H1 (cell line): ENCODE measurements around the gene NIN. TPM values are rescaled to one million over a fixed set of nuclear protein-coding genes. Genes with fewer than 3 reads are reported as not detected.

Experiments used
- CTCF ChIP-seq, 3 experiments: IDR thresholded peaks; 1 replicate in 2 of 3; 2 replicates in 1 of 3; pipeline versions ENCODE4 v1.5.1 to v1.6.1; 2011; ENCODE audit warnings: low read length in 3 of 3, mild to moderate bottlenecking in 3 of 3, inconsistent platforms in 2 of 3, low read depth in 1 of 3, moderate library complexity in 1 of 3; ENCODE audit not compliant: insufficient read depth in 1 of 3; ENCODE audit errors: control extremely low read depth in 1 of 3
- E2F6 ChIP-seq: IDR thresholded peaks from 2 replicates; pipeline ENCODE4 v1.6.1; 2012; ENCODE audit warnings: inconsistent platforms
- SIN3A ChIP-seq, 2 experiments: IDR thresholded peaks in 1 of 2; conservative IDR thresholded peaks in 1 of 2; 2 replicates each; pipeline ENCODE4 v1.6.1; 2011 to 2012; ENCODE audit warnings: low read length in 2 of 2, improper control_type of control experiment in 1 of 2, low read depth in 1 of 2, mild to moderate bottlenecking in 1 of 2
- USF2 ChIP-seq: IDR thresholded peaks from 2 replicates; pipeline ENCODE4 v1.6.1; 2011; ENCODE audit warnings: low read length, improper control_type of control experiment
- polyA plus RNA-seq, 7 experiments: library from polyadenylated mRNA; depleted of rRNA in 3 of 7; stranded (reverse) in 5 of 7; unstranded in 2 of 7; fragments of >200 nt in 5 of 7; fragments of 200-250 nt in 2 of 7; gene quantifications; 1 replicate in 5 of 7; 2 replicates in 1 of 7; 4 replicates in 1 of 7; pipeline versions ENCODE4 v1.2.1 to v1.2.3, GENCODE V29; 2011 to 2013; ENCODE audit warnings: missing spikeins in 2 of 7, mixed read lengths in 2 of 7
- total RNA-seq: library from RNA; stranded (reverse); fragmentation: NEBNext Ultra II Directional; extraction: Animal tissue kit (Norgen Biotek cat#: 25700); gene quantifications from 2 replicates; pipeline ENCODE4 v1.2.1, GENCODE V29; 2021

The NIN gene
- total and polyA plus RNA-seq, 2 of the 8 experiments (the other 6 are each of a cell fraction or from before 2014, with no cell fraction given): 3.2 to 21.3 TPM

- TF ChIP-seq USF2 (no peak), SIN3A (conservative IDR thresholded peaks at IDR 0.05 in 1 of 2, IDR thresholded peaks at IDR 0.05 in 1 of 2; ENCODE audit: low read depth in 1 of 2, low read length in 2 of 2) (no peak), E2F6 (no peak), CTCF (IDR thresholded peaks at IDR 0.05; ENCODE audit: control extremely low read depth in 1 of 3, insufficient read depth in 1 of 3, low read depth in 1 of 3, low read length in 3 of 3) (no peak)
- TF ChIP-seq, all 59 proteins: peak for 0
Observed at GRCh38 chr14:50769863-50770500, 61.0 kb downstream of the NIN start (continued).
